K562 (cell line): ENCODE measurements around the gene CD164. TPM values are rescaled to one million over a fixed set of nuclear protein-coding genes. Genes with fewer than 3 reads are reported as not detected.
A peak's percentile ranks its signal among the peaks of the same experiment; 100 is the strongest.

Source experiments
- ATF1 ChIP-seq, 2 experiments: fragments of 450-650 bp in 1 of 2; IDR thresholded peaks; 2 replicates each; pipeline ENCODE4 v1.6.1; 2016; ENCODE audit warnings: missing compliant biosample characterization in 1 of 2, missing genetic modification characterization in 1 of 2
- CHD7 ChIP-seq: fragments of 200-600 bp; sonication (generic); IDR thresholded peaks from one replicate; pipeline ENCODE4 v1.6.1; 2012; ENCODE audit warnings: mild to moderate bottlenecking, low read depth, low read length, inconsistent platforms
- CTBP1 ChIP-seq: fragments of 450-650 bp; IDR thresholded peaks from 2 replicates; pipeline ENCODE4 v1.6.1; 2016; ENCODE audit warnings: borderline replicate concordance
- FOXK1 ChIP-seq: sonication (generic); formaldehyde crosslinking; IDR thresholded peaks from 2 replicates; pipeline ENCODE4 v1.8.0; 2022; ENCODE audit warnings: missing genetic modification reagents, mild to moderate bottlenecking, borderline replicate concordance
- KLF6 ChIP-seq: fragments of 250-450 bp; sonication (Bioruptor Pico); IDR thresholded peaks from 2 replicates; pipeline ENCODE4 v1.4.0; 2020; ENCODE audit warnings: mild to moderate bottlenecking, moderate library complexity, borderline replicate concordance
- NCOR1 ChIP-seq: fragments of 450-650 bp; IDR thresholded peaks from 2 replicates; pipeline ENCODE4 v1.6.1; 2016; ENCODE audit warnings: mild to moderate bottlenecking, moderate library complexity
- POLR2AphosphoS5 ChIP-seq: IDR thresholded peaks from 2 replicates; pipeline ENCODE4 v1.6.1; 2011; ENCODE audit warnings: mild to moderate bottlenecking, low read depth, low read length, moderate library complexity; ENCODE audit not compliant: control insufficient read depth, insufficient read depth
- SAFB2 ChIP-seq: fragments of 200-400 bp; formaldehyde crosslinking; IDR thresholded peaks from 2 replicates; pipeline ENCODE4 v1.6.1; 2018; ENCODE audit warnings: borderline replicate concordance, low read length, low read depth, moderate library complexity; ENCODE audit not compliant: severe bottlenecking
- SMARCB1 ChIP-seq: IDR thresholded peaks from 2 replicates; pipeline ENCODE4 v1.6.1; 2011; ENCODE audit warnings: improper control_type of control experiment, low read depth; ENCODE audit not compliant: insufficient read length
- ZBTB9 ChIP-seq: fragments of 450-650 bp; formaldehyde crosslinking; IDR thresholded peaks from 2 replicates; pipeline ENCODE4 v1.4.0; 2020; ENCODE audit warnings: mild to moderate bottlenecking, moderate library complexity
- ZNF23 ChIP-seq: fragments of 250-450 bp; sonication (Bioruptor Pico); IDR thresholded peaks from 2 replicates; pipeline ENCODE4 v1.4.0; 2020; ENCODE audit warnings: mild to moderate bottlenecking
- polyA plus RNA-seq, 8 experiments: library from polyadenylated mRNA; depleted of rRNA in 4 of 8; stranded (reverse) in 5 of 8; unstranded in 3 of 8; fragments of >200 nt; fragmentation: Nextera tagmentation in 2 of 8; fragmentation: Illumina TruSeq in 1 of 8; extraction: Ambion mirVana in 2 of 8; extraction: Trizol in 1 of 8; gene quantifications; 2 replicates each; pipeline versions ENCODE4 v1.2.1 to v1.2.3, GENCODE V29; 2011 to 2014; ENCODE audit warnings: inconsistent platforms in 1 of 8, missing spikeins in 1 of 8
- total RNA-seq, 7 experiments: library from RNA; depleted of rRNA in 6 of 7; stranded (reverse); fragments of >200 nt in 6 of 7; fragmentation: Illumina TruSeq in 2 of 7; extraction: Trizol in 2 of 7; gene quantifications; 2 replicates each; pipeline versions ENCODE4 v1.2.1 to v1.2.3, GENCODE V29; 2011 to 2021; ENCODE audit warnings: low replicate concordance in 1 of 7

CD164 gene
- total and polyA plus RNA-seq, 9 of the 15 experiments (the other 6 are each of a cell fraction or from before 2014, with no cell fraction given) = 79.5 to 317 (median 165) TPM

DNA sequence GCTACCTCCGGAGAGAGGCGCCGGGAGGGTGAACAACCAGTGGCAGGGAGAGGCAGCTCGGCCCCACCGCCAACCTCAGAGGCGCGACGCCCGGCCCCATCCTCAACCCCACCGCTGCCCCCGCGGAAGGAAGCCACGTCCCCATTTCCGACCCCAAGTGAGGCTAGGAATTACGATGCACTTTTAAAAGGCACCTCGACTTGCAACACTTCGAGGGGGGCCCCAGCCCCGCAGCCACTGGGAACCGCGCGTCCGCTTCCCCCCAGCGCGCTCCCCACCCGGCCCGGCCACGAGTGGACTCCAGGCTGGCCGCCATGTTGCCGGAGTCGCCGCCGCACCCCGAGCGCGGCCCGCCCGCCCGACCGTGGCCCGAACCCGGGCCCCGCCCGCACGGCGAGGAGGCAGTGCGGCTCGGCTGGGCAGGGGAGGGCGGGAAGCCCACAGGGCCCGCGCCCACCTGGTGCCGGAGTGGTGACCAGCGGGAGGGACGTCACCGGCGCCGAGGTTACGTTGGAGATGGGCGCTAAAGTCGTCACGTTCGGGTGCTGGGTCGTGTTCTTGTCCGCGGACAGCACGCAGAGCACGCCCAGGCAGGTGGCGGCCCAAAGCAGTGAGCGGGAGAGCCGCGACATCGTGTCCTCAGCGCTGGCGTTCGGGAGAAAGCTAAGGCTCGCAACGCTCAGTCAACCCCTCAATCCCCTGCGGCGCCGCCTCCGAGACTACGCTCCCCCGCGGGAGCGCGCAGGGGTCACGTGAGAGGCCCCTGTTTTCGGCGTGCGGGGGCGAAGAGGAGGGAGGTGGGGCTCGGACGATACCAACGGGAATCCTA, at the start of gene CD164 (continued):
- no peak for TF ChIP-seq CHD7
- no peak for TF ChIP-seq ZNF23
- no peak for TF ChIP-seq SAFB2
- TF ChIP-seq POLR2AphosphoS5 = peak; percentile 84
- TF ChIP-seq ZBTB9 (CRISPR knock-in tag) = 0 out of 2 replicates have a peak, but pooled peaks have one; percentile 13
- TF ChIP-seq CTBP1 = peak; percentile 70
- peak; percentile 67 for TF ChIP-seq NCOR1
- TF ChIP-seq KLF6 (CRISPR knock-in tag) = peak; percentile 22; the same call in 1 of the 2 replicates
- no peak for TF ChIP-seq SMARCB1
- TF ChIP-seq ATF1 (CRISPR knock-in tag; IDR thresholded peaks at IDR 0.05) = no peak
- peak; percentile 90 for TF ChIP-seq ATF1 (tag; IDR thresholded peaks at IDR 0.05)
- no peak for TF ChIP-seq FOXK1
